ENCODE results near the gene BUD31. TPM values are rescaled to one million over a fixed set of nuclear protein-coding genes. Genes with fewer than 3 reads are reported as not detected.

The BUD31 gene
- total and polyA plus RNA-seq, 2 of the 8 experiments (the other 6 are each of a cell fraction or from before 2014, with no cell fraction given): 46.7 to 114 TPM

GRCh38 chr7:99422186-99422585, 13.4 kb downstream of the BUD31 start (continued):
- no peak for TF ChIP-seq RNF2 (IDR thresholded peaks at IDR 0.05; ENCODE audit: borderline replicate concordance, low read depth, low read length, missing control alignments, poor library complexity, severe bottlenecking)
- TF ChIP-seq KDM1A (IDR thresholded peaks at IDR 0.05; ENCODE audit: borderline replicate concordance, low read length): no peak
- TF ChIP-seq EGR1 (IDR thresholded peaks at IDR 0.05; ENCODE audit: borderline replicate concordance, low read depth, low read length): no peak
- no peak for TF ChIP-seq SIX5 (IDR thresholded peaks at IDR 0.05; ENCODE audit: low read depth, low read length)
- no peak for TF ChIP-seq SP2 (IDR thresholded peaks at IDR 0.05; ENCODE audit: low read length)
